Panc1 (cell line): ENCODE results near the gene C6. TPM values are rescaled to one million over a fixed set of nuclear protein-coding genes. Genes with fewer than 3 reads are reported as not detected.

Source experiments
- ATAC-seq: fragments of 200-7000 bp; cut with Tn5 transposase; 2 replicates; pipeline ENCODE4 v1.9.1; 2020; ENCODE audit warnings: mild to moderate bottlenecking, moderate library complexity
- BruUV-seq: library from RNA; stranded (reverse); fragments of 400-500 nt; replicated peaks from 2 replicates; lab custom pipeline; 2021; lab: Mats Ljungman, UMichigan
- CTCF ChIA-PET: fragments of 300-600 bp; sonication (Branson Sonifier 250); formaldehyde crosslinking; loops from one replicate; lab custom pipeline; 2022; ENCODE audit warnings: antibody characterized with exemption; lab: Charles Lee
- POLR2A ChIA-PET: fragments of 300-600 bp; sonication (Branson Sonifier 250); formaldehyde crosslinking; loops from one replicate; lab custom pipeline; 2022; ENCODE audit warnings: antibody characterized with exemption; lab: Charles Lee
- DNase-seq: peaks from one replicate; pipeline ENCODE4 v3.0.0-alpha.2; 2010; ENCODE audit warnings: low read depth, low spot score
- H3K27ac ChIP-seq: 2 replicates; pipeline ENCODE4 v1.5.1; 2011; ENCODE audit warnings: mild to moderate bottlenecking, low read length, inconsistent platforms
- H3K27me3 ChIP-seq: fragments of 200-500 bp; sonication (Bioruptor generic); 2 replicates; pipeline ENCODE4 v1.6.0; 2014; ENCODE audit warnings: low read length, inconsistent platforms; ENCODE audit not compliant: control insufficient read depth, insufficient read depth
- H3K36me3 ChIP-seq: fragments of 200-500 bp; sonication (Bioruptor generic); 2 replicates; pipeline ENCODE4 v1.5.1; 2014; ENCODE audit warnings: inconsistent platforms, mild to moderate bottlenecking, low read length, moderate library complexity; ENCODE audit not compliant: control insufficient read depth, insufficient read depth
- H3K4me1 ChIP-seq: 2 replicates; pipeline ENCODE4 v1.5.1; 2011; ENCODE audit warnings: inconsistent platforms, mild to moderate bottlenecking, low read length, moderate library complexity; ENCODE audit not compliant: control insufficient read depth, insufficient read depth
- H3K4me3 ChIP-seq, 2 experiments: 2 replicates each; pipeline ENCODE4 v1.5.1; 2011 to 2012; ENCODE audit warnings: low read depth in 2 of 2, low read length in 2 of 2, mild to moderate bottlenecking in 2 of 2, inconsistent platforms in 1 of 2, moderate library complexity in 1 of 2
- H3K9me3 ChIP-seq: fragments of 200-500 bp; sonication (Bioruptor generic); 2 replicates; pipeline ENCODE4 v1.5.1; 2014; ENCODE audit warnings: low read depth, mild to moderate bottlenecking, inconsistent platforms, low read length, moderate library complexity; ENCODE audit not compliant: control insufficient read depth, insufficient read depth
- POLR2AphosphoS5 ChIP-seq: IDR thresholded peaks from 2 replicates; pipeline ENCODE4 v1.6.1; 2012; ENCODE audit warnings: mild to moderate bottlenecking, low read depth, low read length, moderate library complexity
- SIN3A ChIP-seq: IDR thresholded peaks from 2 replicates; pipeline ENCODE4 v1.6.1; 2012; ENCODE audit warnings: low read depth, mild to moderate bottlenecking, low read length, moderate library complexity, borderline replicate concordance; ENCODE audit not compliant: insufficient read depth
- TCF7L2 ChIP-seq: IDR thresholded peaks from 2 replicates; pipeline ENCODE4 v1.6.1; 2011; ENCODE audit warnings: mild to moderate bottlenecking, low read depth, low read length, inconsistent platforms
- in situ Hi-C: cut with HindIII; loops from 2 replicates; pipeline ENCODE4 v1.10.0; 2016; ENCODE audit warnings: low sequenced_read_pairs, low pct_unique_long_range_greater_than_20kb
- intact Hi-C: fragments of 100-400 bp; cut with micrococcal nuclease; formaldehyde crosslinking; loops from one replicate; pipeline ENCODE4 v1.10.0; 2022; ENCODE audit not compliant: unreplicated experiment
- total RNA-seq: library from RNA; stranded (reverse); gene quantifications from one replicate; pipeline ENCODE4 v1.2.1, GENCODE V29; 2021; ENCODE audit not compliant: unreplicated experiment
- TF ChIP-seq, protein P1 (sequence below): fragments of 450-650 bp; IDR thresholded peaks from 2 replicates; pipeline ENCODE4 v1.5.1; 2017; ENCODE audit warnings: mild to moderate bottlenecking
- TF ChIP-seq, protein P2 (sequence below), 2 experiments: IDR thresholded peaks; 2 replicates each; pipeline ENCODE4 v1.6.1; 2011 to 2012; ENCODE audit warnings: low read depth in 2 of 2, control low read depth in 1 of 2, low read length in 1 of 2, mild to moderate bottlenecking in 1 of 2, moderate library complexity in 1 of 2; ENCODE audit not compliant: insufficient read depth in 1 of 2

The C6 gene
- total RNA-seq, 1 experiment from 2014 or later: 0.13 TPM

DNA sequence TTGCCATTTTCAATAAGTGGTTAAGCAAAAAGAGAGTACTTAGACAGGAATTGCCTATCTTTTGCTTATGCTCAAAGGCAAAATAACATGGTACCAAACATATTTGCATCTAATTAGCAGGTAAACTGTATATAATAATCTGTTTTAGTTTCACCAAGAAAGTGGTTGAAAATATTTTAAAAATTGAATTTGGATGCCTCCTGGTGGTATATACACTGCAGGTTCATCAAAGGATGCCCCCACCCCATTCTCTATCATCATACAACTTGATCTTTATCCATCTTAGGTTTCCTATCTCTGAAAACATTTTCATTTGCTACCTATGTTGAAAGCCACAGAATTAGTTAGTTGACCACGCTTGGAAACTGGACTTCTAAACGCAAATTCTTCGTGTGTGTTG, 95.2 kb downstream of the C6 start:
- ATAC-seq (no peak), DNase-seq (no peak)
- ChIA-PET POLR2A (no interaction called here), CTCF (no interaction called here)
- H3K4me1 ChIP-seq: no peaks in the 10 kb centered on the region
- no peaks in the 10 kb centered on the region for H3K27me3 ChIP-seq
- no peak overlapping the region for H3K27ac ChIP-seq
- in situ Hi-C loops: no loop called here
- H3K4me3 ChIP-seq: no peak overlapping the region
- BruUV-seq: no TSS peak
- H3K36me3 ChIP-seq: no peaks in the 10 kb centered on the region
- H3K9me3 ChIP-seq: no peaks in the 10 kb centered on the region
- TF ChIP-seq, protein P1, sequence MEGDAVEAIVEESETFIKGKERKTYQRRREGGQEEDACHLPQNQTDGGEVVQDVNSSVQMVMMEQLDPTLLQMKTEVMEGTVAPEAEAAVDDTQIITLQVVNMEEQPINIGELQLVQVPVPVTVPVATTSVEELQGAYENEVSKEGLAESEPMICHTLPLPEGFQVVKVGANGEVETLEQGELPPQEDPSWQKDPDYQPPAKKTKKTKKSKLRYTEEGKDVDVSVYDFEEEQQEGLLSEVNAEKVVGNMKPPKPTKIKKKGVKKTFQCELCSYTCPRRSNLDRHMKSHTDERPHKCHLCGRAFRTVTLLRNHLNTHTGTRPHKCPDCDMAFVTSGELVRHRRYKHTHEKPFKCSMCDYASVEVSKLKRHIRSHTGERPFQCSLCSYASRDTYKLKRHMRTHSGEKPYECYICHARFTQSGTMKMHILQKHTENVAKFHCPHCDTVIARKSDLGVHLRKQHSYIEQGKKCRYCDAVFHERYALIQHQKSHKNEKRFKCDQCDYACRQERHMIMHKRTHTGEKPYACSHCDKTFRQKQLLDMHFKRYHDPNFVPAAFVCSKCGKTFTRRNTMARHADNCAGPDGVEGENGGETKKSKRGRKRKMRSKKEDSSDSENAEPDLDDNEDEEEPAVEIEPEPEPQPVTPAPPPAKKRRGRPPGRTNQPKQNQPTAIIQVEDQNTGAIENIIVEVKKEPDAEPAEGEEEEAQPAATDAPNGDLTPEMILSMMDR: no peak
- TF ChIP-seq, protein P2, sequence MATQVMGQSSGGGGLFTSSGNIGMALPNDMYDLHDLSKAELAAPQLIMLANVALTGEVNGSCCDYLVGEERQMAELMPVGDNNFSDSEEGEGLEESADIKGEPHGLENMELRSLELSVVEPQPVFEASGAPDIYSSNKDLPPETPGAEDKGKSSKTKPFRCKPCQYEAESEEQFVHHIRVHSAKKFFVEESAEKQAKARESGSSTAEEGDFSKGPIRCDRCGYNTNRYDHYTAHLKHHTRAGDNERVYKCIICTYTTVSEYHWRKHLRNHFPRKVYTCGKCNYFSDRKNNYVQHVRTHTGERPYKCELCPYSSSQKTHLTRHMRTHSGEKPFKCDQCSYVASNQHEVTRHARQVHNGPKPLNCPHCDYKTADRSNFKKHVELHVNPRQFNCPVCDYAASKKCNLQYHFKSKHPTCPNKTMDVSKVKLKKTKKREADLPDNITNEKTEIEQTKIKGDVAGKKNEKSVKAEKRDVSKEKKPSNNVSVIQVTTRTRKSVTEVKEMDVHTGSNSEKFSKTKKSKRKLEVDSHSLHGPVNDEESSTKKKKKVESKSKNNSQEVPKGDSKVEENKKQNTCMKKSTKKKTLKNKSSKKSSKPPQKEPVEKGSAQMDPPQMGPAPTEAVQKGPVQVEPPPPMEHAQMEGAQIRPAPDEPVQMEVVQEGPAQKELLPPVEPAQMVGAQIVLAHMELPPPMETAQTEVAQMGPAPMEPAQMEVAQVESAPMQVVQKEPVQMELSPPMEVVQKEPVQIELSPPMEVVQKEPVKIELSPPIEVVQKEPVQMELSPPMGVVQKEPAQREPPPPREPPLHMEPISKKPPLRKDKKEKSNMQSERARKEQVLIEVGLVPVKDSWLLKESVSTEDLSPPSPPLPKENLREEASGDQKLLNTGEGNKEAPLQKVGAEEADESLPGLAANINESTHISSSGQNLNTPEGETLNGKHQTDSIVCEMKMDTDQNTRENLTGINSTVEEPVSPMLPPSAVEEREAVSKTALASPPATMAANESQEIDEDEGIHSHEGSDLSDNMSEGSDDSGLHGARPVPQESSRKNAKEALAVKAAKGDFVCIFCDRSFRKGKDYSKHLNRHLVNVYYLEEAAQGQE (IDR thresholded peaks at IDR 0.05; ENCODE audit: insufficient read depth in 1 of 2, low read depth in 2 of 2, low read length in 1 of 2): no peak
- TF ChIP-seq SIN3A (no peak), TCF7L2 (no peak), POLR2AphosphoS5 (no peak)
- intact Hi-C loops: no loop called here

GRCh38 chr5:41115281-41115680, 98.1 kb downstream of the C6 start:
- Histone ChIP-seq H3K27ac (no peak overlapping the region), H3K4me1 (no peaks in the 10 kb centered on the region), H3K27me3 (no peaks in the 10 kb centered on the region), H3K36me3 (no peaks in the 10 kb centered on the region), H3K4me3 (no peak overlapping the region), H3K9me3 (no peaks in the 10 kb centered on the region)
- BruUV-seq: no TSS peak
- in situ Hi-C loops: no loop called here
- CTCF ChIA-PET: no interaction called here
- POLR2A ChIA-PET: no interaction called here
- TF ChIP-seq, protein P2 (IDR thresholded peaks at IDR 0.05; ENCODE audit: insufficient read depth in 1 of 2, low read depth in 2 of 2, low read length in 1 of 2): no peak
- TF ChIP-seq, protein P1: no peak
- no peak for TF ChIP-seq POLR2AphosphoS5
- no peak for TF ChIP-seq SIN3A
- TF ChIP-seq TCF7L2: no peak
- intact Hi-C loops: no loop called here
- no peak for ATAC-seq
- no peak for DNase-seq
